Measurements from ENCODE around the gene CDC45.

The CDC45 gene

GRCh38 chr22:19515654-19516377 lies 36.1 kb downstream of the CDC45 start:
- no peak for DNase-seq (ENCODE audit: low read depth in 2 of 2)

- DNase-seq (ENCODE audit: low read depth in 2 of 2): no peak
Observed at GRCh38 chr22:19516378-19517170, 36.9 kb downstream of the CDC45 start.

- no peak for DNase-seq (ENCODE audit: low read depth in 2 of 2)
Observed at GRCh38 chr22:19517171-19517500, 37.4 kb downstream of the CDC45 start.

- DNase-seq (ENCODE audit: low read depth in 2 of 2): no peak
Observed at GRCh38 chr22:19517919-19518611, 38.3 kb downstream of the CDC45 start.

- no peak for DNase-seq (ENCODE audit: low read depth in 2 of 2)
Observed at GRCh38 chr22:19518635-19519034, 38.9 kb downstream of the CDC45 start.

GRCh38 chr22:19519041-19519926 lies 39.6 kb downstream of the CDC45 start:
- no peak for DNase-seq (ENCODE audit: low read depth in 2 of 2)

- no peak for DNase-seq (ENCODE audit: low read depth in 2 of 2)
Observed at GRCh38 chr22:19520007-19520406, 40.3 kb downstream of the CDC45 start.

GRCh38 chr22:19520566-19521305 lies 41.0 kb downstream of the CDC45 start:
- DNase-seq (ENCODE audit: low read depth in 2 of 2): no peak

GRCh38 chr22:19522190-19522880 lies 42.6 kb downstream of the CDC45 start:
- DNase-seq (ENCODE audit: low read depth in 2 of 2): no peak

GRCh38 chr22:19522881-19523239 lies 43.1 kb downstream of the CDC45 start:
- no peak for DNase-seq (ENCODE audit: low read depth in 2 of 2)

- DNase-seq (ENCODE audit: low read depth in 2 of 2): peak in 1 of 2 donors; percentile 21
Observed at GRCh38 chr22:19523240-19524169, 43.8 kb downstream of the CDC45 start.

GRCh38 chr22:19524170-19525115 lies 44.7 kb downstream of the CDC45 start, which contains the start of gene CLDN5:
Gene CLDN5 (minus strand): TSS chr22:19524410. CDS start chr22:19524255, 155 bp downstream.
- no peak for DNase-seq (ENCODE audit: low read depth in 2 of 2)

GRCh38 chr22:19525116-19525660 lies 45.5 kb downstream of the CDC45 start:
- no peak for DNase-seq (ENCODE audit: low read depth in 2 of 2)

- no peak for DNase-seq (ENCODE audit: low read depth in 2 of 2)
Observed at GRCh38 chr22:19525666-19526065, 45.9 kb downstream of the CDC45 start.

GRCh38 chr22:19526076-19526701 lies 46.5 kb downstream of the CDC45 start:
- no peak for DNase-seq (ENCODE audit: low read depth in 2 of 2)

GRCh38 chr22:19526702-19527111 lies 47.0 kb downstream of the CDC45 start:
- no peak for DNase-seq (ENCODE audit: low read depth in 2 of 2)

- no peak for DNase-seq (ENCODE audit: low read depth in 2 of 2)
Observed at GRCh38 chr22:19527321-19527721, 47.6 kb downstream of the CDC45 start.

Data from stimulated activated CD8-positive, alpha-beta memory T cell treated with anti-CD3 and anti-CD28 coated beads, Interleukin-2, amount 100 ng/mL, for 48 hours (primary cell).